K562 treated with DMSO at 1 percent for 4 hours (cell line): ENCODE data around the gene PSMD11. TPM values are rescaled to one million over a fixed set of nuclear protein-coding genes. Genes with fewer than 3 reads are reported as not detected.

Experiments used
- total RNA-seq: library from RNA; unstranded; fragments of 300-600 nt; gene quantifications from 2 replicates; pipeline ENCODE4 v1.2.3, GENCODE V29; 2022; ENCODE audit not compliant: insufficient read depth

Gene PSMD11
- total RNA-seq: 37.8 and 45.3 TPM in 2 replicates

DNA sequence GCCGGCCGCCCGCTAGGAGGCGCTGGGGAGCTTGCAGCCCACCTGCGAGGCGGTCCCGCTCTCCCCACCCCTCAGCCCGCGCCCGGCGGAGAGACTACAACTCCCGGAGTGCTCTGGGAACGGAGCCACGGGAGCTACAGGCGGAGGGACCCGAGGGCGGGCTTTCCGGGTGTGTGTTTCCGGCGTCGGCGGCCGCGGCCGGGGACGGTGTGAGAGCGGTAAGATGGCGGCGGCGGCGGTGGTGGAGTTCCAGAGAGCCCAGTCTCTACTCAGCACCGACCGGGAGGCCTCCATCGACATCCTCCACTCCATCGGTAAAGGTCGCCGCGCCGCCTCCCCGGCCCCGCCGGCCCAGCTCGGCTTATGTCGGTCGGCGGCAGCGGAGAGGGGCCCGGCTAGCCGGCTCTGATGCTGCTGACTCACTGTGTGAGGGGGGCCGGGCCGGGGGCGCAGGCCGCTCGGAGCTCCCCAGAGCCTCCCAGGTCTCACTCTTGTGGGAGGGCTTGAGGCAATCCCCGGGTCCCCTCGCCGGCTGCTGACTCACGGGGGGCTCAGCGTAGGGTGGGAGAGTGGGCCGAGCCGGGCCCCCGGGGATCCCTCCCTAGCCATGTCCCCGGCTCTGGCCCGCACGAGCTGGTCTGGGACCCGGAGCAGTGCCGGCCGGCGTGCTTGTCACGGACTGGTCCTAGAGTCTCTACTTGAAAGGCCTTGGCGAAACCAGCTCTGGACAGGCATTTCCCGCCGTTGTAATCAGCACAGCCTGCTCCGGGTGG is at the start of gene PSMD11:
PSMD11 (plus strand) TSS at position 210 of the 773 bp plus-strand sequence; CDS start at position 224, 14 bp downstream.

GRCh38 chr17:32486701-32487472 is 42.6 kb downstream of the PSMD11 start, which contains the start of gene CDK5R1:
Gene CDK5R1 (plus strand): TSS chr17:32486993. CDS start chr17:32487621, 628 bp downstream.

Other genes with a start within 250 kb of the PSMD11 start
- not detected in 2 replicates for gene RHBDL3, start 178.7 kb upstream of the PSMD11 start, total RNA-seq
- 9.6 and 15.2 TPM in 2 replicates for gene C17orf75, start 102.3 kb upstream of the PSMD11 start, total RNA-seq
- 91.6 and 113 TPM in 2 replicates for gene ZNF207, start 94.4 kb upstream of the PSMD11 start, total RNA-seq
- 2.9 and 4.2 TPM in 2 replicates for gene CDK5R1, start 42.5 kb downstream of the PSMD11 start, total RNA-seq